NOMO-1 treated with DMSO at 0.1 percent for 48 hours (cell line): ENCODE measurements around the gene DLAT.

ENCODE experiments used
- DNase-seq: peaks from one replicate; lab custom pipeline; 2025; ENCODE audit not compliant: unreplicated experiment; lab: John Stamatoyannopoulos, UW

DLAT gene

DNA sequence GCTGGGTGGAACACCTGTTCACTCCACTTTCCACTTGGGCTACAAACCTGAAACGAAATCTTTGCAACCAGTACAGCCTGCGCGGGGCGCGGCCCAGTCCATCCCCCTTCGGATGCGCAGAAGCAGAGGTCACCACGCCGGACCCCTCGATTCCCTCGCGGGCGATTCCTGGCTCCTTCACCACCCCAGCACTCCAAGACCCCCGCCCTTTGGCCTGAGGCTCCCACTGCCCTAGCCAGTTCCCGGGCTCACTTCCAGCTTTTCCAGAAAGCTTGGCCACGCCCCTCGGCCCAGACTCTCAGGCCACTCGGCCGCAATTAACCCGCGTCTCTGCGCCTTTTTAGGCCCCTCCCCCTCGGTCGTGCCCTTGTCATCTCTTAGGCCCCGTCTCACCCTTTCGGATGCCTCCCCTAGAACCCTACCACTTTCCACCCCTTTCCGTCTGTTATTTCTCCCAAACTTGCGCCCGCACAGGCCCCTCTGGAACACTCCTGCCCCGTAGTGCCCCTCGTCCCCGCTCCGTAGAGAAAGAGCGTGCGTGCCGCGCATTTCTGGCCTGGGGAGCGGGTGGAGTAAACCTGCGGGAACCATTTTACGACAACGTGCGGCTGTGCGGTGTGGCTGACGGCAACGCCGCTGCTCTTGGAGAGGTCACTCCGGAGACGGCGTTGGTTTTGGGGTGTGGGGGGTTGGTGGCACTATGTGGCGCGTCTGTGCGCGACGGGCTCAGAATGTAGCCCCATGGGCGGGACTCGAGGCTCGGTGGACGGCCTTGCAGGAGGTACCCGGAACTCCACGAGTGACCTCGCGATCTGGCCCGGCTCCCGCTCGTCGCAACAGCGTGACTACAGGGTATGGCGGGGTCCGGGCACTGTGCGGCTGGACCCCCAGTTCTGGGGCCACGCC, at the start of gene DLAT:
DLAT (plus strand) TSS at position 636 of the 906 bp plus-strand sequence; CDS start at position 701, 65 bp downstream.
- peak; percentile 84 for DNase-seq

DNA sequence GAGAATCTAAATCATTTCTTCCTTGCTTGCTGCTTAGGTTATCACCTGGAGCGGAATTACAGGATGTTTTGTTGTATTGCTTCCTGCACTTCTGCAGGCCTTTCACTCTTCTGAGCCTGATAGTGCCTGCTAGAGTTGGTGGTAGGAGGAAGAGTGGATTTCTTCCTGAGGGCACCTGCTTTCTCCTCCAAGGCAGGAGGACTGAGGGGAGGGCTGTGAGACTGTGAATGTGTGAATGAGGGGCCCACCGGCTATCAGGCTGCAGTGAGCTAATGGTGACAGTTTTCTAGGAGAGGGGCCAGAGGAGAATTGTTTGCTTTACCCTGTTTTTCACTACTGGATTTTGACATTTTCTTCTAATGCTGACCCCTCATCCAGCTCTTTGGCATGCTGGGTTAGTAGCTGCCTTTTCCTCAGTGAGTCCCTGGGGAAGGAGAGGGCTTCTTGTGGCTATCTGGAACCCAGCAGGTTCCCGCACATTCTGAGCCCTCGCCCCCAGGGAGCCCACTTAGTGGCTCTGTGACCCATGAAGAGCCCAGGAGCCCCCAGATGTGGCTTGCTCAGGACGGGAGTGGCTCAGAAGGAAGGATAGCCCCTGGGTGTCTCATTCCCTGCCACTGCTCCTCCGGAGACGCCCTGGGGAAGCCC, 49.0 kb upstream of the DLAT start:
- no peak for DNase-seq

DNA sequence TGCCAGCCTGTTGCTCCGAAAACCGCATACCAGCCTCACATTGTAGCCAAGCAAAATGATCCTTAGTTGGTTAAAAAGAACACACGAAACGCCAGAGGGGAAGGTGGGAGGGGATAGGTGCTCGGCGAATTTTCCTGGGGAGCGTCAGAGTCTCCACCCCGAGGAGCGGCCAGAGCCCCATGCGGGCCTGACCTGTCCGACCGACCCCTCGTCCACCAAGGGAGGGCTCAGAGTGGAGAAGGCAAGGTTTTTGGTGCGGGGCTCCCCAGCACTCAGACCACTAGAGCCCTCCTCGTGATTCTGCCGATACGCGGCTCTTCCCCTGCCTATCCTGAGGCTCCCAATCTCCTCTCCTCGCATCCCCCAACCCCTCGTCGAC, 48.5 kb upstream of the DLAT start:
- no peak for DNase-seq

DNA sequence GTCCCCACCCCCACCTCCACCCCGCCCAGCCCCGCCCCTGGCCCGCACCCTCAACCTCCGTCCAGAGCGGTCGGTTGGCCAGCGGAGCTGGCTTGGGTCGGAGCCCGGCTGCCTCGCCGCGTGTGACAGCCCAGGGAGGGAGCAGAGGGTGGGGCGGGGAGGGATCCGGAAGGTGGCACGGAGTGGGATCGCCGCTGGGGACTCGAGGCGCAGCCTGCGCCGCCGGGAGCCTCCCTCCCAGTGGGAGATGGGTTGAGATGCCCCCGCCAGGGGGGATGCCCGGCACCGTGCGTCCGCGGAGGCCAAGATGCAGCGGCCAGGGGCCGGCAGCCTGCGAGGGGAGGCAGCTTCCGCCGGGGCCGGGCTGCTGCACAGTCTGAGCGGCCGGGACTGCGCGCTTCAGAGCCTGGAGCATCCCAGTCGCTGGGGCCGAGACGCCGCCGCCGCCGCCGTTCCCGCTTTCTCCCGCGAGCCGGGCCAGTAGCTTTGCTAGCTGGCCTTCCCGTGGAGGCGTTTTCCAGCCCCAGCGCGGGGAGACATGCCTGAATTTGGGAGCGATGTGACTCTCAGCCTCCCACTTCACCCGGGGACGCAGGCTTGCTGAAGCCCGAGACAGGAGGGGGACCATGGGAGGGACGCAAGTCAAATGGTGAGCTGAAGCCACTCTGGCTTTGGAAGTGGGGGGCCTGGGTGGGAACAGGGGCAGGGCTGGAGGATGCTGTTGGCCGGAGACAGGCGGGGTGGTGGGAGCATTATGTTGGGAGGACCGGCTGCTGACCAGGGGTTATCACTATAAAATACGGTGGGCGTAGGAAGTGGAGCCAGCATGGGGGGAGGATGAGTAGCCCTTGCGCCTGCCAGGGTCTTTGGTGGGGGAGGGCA, 47.8 kb upstream of the DLAT start:
- no peak for DNase-seq

DNA sequence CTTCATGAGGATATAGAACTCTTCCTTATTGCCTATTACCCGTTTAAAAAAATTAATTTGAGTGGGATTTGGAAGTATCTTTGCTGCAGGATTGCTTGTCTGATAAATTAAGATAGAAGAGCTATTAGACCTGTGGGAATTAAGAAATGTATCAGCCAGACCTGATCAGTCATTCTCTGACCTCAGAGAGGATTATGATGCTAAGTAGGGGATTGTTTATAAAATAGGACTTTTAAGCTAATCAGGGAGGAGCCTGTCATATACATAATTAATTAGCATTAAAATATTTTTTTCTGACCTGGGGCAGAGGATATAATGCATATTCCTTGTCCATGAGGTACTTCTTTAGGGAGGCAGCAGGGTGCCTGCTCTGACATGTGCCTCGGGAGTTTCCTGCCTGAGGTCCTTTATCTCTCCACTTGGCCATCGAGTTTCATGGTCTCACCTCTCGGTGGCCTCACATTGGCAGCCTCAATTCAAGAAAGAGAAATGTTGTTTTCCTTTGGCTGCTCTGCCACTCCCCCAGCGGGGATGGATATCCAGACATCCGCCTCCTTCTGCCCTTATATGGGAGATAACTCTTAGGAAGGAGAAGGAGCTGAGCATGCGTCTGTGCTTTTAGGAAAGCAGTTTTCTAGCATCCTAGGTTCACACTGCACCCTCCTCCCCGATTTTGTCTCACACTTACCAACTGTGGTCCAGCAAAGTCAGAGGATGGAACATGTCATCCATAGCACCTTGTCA, 47.0 kb upstream of the DLAT start:
- DNase-seq = no peak

DNA sequence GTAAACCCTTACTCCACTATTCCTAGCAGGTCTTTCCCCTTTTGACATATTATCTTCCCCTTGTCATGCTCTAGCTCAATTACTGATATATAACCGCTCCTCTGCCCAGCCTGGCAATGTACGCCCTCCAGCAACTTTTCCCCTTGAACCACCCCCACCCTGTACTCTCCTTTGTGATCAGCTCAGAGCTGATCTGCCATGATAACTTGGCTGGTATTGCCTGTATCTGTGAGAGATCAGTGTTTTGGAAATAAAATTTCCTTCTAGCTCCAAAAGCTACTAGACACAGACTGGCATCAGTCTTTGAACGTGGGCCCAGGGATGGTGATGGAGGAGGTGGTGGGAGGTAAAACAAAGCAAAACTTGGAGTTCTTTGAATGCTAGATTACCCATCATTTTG, 45.1 kb upstream of the DLAT start:
- DNase-seq = no peak

DNA sequence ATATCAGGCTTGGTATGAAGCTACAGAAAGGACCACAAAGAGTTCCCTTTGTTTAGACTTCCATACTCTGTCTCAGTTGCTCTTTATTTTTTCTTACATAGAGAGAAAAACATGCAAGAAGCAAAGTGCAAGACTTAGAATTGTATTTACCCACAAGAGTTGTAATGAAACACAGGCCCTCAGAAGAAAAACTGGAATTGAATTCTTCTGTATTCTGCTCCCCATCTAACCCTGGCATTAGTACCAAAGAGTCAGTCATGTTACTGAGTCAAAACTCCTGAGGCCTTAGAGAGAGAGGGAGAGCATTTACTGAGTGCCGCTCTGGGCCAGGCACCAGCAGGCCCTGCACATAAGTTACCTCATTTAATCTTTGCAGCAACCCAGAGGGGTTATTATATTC, 43.9 kb upstream of the DLAT start:
- DNase-seq = no peak

DNA sequence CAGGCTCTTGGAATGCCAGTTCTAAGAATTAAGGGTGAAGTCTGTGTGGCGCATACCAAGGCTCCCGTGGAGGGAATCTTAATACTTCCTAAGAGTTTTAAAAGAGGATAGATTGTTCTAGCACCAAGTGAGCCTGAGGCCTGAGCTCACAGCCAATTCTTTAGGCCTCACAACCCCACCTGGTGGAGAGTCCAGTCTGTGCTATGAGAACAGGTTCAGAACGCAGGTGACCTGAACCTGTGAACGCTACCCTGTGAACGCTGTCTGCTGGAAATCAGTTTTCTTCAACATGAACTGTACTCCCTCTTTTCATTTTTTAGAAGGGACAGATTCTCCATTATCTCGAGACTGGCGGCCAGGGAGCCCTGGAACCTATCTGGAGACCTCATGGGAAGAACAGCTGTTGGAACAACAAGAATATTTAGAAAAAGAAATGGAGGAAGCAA, 43.2 kb upstream of the DLAT start:
- DNase-seq = peak; percentile 11

DNA sequence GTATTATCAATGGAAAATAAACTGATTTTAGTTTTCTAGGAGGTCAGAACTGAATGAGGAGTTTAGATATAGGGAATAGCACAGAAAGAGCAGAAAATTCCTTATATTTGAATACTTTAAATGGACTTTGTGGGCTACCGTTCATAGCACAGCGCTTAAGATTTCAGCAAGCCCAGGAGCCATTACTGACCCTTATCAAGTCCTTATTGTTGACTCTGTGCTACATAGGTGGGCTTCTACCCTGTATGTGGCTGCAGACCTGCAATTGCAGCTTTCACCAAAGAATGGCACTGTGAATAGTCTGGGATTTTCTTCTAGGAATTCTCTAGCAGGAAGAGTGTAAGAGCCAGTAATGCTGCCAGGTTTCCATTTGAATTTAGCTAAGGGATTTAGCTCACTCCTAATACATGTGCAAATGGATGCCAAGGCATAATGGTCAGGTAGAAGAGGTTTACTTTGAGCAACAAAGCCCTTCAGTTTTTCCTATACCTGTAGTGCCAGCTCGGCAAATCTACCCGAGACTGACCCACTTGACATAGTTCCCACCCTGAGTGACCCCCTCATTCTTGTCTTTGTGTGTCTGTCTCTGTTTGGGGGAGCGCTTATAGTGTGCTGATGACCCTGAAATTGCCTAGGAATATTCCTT, 42.5 kb upstream of the DLAT start:
- no peak for DNase-seq

DNA sequence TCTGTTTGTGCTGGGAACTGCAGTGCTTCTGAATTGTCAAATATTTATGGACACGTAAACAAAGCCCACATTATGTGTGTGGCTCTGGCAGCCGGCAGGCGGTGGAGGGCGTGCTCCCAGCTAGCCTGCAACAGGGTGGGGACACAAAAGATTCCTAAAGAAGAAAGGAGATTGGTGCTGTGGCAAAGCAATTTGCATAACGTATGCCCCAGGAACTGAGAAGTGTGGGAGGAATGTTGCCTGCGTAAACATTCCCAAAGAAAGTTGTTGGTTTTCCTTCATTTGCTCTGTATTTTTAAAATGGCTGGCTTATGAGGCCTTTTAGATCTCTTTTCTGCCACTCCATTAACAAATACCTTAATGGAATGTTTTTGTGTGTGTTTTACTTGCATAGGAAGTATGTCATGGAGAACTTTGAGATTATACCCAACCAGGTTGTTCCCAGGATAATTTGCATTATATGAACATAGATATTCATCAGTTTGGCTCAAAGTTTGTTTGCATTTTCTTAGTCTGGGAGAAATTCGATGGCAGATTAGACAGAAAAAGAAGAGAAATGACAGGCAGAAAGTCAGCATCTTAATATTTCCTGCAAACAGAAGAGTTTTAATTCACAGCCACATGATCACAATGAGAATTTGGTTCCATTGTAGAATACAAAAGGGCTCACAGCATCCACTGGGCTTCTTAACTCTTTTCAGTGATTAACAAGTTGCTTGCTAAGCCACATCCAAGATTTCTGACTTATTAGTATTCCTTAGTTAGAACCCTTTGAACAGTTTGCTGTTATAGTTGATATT, 41.8 kb upstream of the DLAT start:
- no peak for DNase-seq

DNA sequence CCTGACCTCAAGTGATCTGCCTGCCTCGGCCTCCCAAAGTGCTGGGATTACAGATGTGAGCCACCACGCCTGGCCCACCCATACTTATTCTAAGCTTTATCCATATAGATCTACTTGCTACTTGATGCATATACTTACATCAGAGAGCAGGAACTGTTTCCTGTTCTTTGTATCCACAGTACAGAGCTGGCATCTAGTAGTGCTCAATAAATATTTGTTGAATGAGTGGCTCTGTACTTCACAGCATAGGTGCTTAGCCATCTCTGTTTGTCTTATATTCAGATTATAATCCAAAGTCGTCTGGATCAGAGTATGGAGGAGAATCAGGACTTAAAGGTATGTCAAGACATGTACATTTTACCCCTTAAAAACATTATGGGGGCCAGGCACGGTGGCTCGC, 38.6 kb upstream of the DLAT start:
- no peak for DNase-seq

DNA sequence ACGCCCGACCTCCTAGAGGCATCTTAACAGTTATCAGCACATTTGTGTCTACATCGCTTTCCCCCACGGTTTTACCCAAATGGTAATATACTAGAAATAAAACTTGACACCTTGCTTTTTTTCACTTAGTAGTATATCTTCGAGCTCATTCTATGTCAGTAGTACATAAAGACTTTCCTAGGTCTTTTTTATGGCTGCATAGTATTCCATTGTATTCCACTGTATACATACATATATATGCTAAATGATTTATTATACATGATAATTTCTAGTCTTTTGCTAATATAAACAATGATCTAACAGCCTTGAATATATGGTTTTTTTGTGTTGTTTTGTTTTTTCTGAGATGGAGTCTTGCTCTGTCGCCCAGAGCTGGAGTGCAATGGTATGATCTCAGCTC, 34.8 kb upstream of the DLAT start:
- no peak for DNase-seq

DNA sequence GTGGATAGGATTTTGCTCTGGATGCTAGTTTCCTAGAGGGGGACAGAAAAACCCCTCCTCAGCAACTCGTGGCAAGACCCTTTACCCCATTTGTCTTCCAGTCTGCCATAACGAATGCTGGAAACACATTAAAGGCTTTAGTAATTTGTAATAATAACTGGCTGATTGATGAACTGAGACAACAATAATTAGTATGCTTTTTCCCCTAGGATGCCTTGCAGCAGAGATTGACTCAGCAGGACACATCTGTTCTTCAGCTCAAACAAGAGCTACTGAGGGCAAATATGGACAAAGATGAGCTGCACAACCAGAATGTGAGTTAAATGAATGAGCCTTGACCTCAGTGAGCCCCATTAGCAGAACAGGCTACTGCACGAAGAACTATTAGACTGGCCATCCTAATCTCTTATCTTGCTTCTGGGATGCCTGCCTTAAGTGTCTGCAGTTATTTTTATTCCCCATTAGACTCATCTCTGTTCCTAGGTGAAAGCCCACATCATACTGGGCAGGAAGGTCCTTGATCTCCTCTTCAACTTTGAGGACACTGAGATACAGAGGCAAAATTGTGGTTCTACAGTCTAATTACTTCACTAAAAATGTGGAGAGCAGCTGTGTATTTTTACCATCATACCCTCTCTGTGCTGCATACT, 32.9 kb upstream of the DLAT start:
- DNase-seq = no peak

DNA sequence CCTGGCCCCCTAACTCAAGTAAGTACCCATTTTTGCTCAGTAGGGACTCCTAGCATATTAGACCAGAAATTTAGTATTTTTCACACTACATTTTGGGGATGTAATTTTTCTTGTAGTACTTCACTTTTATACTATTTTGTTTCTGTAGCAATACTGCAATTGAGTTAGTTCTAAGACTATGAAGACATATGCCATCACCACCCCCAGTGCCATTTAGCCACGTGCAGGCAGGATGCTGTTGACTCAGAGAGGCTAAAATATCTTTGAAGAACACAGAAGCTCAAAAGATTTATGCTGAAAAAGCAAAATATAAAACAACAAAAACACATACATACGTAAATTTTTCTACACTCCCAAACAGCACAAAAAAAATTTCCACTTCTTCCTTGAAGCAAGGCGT, 29.1 kb upstream of the DLAT start:
- DNase-seq = no peak

DNA sequence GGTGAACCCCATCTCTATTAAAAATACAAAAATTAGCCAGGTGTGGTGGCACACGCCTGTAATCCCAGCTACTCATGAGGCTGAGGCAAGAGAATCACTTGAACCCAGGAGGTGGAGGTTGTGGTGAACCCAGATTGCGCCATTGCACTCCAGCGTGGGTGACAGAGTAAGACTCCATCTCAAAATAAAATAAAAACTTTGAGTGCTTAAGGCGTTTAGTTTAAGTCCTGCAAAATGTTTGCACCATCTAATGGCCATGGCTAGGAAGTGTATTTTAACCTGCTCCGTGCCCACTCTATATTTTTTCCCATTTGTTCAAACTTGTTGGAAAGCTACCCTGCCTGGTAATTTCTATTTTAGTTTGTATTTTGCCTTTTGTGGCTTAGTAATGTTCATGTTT, 28.5 kb upstream of the DLAT start:
- DNase-seq = peak; percentile 75

DNA sequence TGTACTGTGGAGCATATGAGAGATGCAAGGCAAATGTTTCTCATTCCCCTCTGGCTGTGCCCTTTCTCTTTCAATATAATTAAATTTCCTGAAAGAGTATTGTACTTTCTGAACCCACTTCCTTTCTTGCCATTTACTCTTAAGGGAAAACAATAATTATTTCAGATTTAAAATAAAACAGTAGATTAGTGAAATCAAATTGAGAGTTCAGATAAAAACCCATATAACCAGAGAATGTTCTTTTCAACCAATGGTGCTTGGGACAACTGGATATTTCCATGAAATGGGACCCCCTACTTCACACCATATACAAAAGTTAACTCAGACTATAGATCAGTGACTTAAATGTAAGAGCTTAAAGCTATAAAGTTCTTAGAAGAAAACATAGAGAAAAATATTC, 26.1 kb upstream of the DLAT start:
- no peak for DNase-seq

DNA sequence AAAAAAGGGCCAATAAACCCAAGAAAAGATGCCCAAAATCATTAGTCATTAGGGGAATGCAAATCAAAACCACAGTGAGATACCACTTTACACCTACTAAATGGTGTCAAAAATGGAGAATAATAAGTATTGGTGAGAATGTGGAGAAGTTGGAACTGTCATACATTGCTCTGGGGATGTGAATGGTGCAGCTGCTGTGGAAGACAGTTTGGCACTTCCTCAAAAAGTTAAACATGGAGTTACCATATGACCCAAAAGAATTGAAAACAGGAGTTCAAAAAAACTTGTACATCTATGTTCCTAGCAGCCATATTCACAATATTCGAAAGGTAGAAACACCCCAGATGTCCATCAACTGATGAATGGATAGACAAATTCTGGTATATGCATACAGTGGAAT, 24.5 kb upstream of the DLAT start:
- no peak for DNase-seq

DNA sequence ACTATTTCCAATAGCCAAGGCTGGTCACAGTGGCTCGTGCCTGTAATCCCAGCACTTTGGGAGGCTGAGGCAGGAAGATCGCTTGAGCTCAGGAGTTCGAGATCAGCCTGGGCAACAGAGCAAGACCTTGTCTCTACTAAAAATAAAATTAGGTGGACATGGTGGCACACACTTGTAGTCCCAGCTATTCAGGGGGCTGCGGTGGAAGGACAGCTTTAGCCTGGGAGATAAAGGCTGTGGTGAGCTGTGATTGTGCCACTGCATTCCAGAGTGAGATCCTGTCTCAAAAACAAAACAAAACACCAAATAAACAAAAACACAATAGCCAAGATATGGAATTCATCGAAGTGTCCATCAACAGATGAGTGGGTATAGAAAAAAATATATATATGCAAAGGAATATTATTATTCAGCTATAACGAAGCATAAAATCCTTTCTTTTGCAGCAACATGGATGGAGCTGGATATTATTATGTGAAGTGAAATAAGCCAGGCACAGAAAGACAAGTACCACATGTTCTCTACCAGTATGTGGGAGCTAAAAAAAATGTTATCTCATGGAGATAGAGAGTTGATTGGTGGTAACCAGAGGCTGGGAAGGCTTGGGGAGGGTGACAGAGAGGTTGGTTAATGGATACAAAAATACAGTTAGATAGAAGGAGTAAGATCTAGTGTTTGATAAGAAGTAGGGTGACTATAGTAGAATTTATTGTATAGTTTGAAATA, 22.6 kb upstream of the DLAT start:
- DNase-seq = no peak
